ENCODE measurements around the gene SLC45A2. TPM values are rescaled to one million over a fixed set of nuclear protein-coding genes. Genes with fewer than 3 reads are reported as not detected.
"Not testable (repeated sequence)": the region's sequence is repeated elsewhere in the genome, so short reads cannot be mapped to it uniquely, and the experiment has no call there.

Gene SLC45A2
- total RNA-seq, 2 experiments from 2014 or later, result 0.34 TPM; not detected in 1

GRCh38 chr5:34016222-34016621 is 31.7 kb upstream of the SLC45A2 start:
- no peaks in the 10 kb centered on the region for H3K27me3 Mint-ChIP-seq (ENCODE audit: low read depth)
- ChIA-PET CTCF (interaction anchor here (1.4 kb wide), 1 partner anchor 19 kb away, joined by 4 read pairs; no protein-coding TSS in a partner anchor), POLR2A (interaction anchor here (1.3 kb wide), 1 partner anchor 8 kb away, joined by 3 read pairs; the partner anchor contains the start of gene AMACR)
- H3K36me3 Mint-ChIP-seq (ENCODE audit: low read depth), result peaks cover 6% of the 10 kb centered on the region
- no peak overlapping the region for H3K27ac Mint-ChIP-seq
- no peaks in the 10 kb centered on the region for H3K9me3 Mint-ChIP-seq (ENCODE audit: insufficient read depth)
- H3K4me3 Mint-ChIP-seq, result no peak overlapping the region
- no peak for DNase-seq
- ATAC-seq, result no peak
- H3K4me1 Mint-ChIP-seq (ENCODE audit: low read depth), result peaks cover 10% of the 10 kb centered on the region

GRCh38 chr5:34015120-34015822 is 30.8 kb upstream of the SLC45A2 start:
- Mint-ChIP-seq H3K27ac (no peak overlapping the region), H3K4me3 (no peak overlapping the region), H3K36me3 (ENCODE audit: low read depth) (peaks cover 2% of the 10 kb centered on the region), H3K4me1 (ENCODE audit: low read depth) (peaks cover 4% of the 10 kb centered on the region), H3K9me3 (ENCODE audit: insufficient read depth) (no peaks in the 10 kb centered on the region), H3K27me3 (ENCODE audit: low read depth) (no peaks in the 10 kb centered on the region)
- ChIA-PET CTCF (interaction anchor here (0.8 to 1.6 kb wide), 2 partner anchors 18 to 20 kb away, joined by 3 to 9 read pairs; no protein-coding TSS in a partner anchor), POLR2A (no interaction called here)
- no peak for ATAC-seq
- DNase-seq, result no peak

GRCh38 chr5:34014626-34015025 is 30.1 kb upstream of the SLC45A2 start:
- Mint-ChIP-seq H3K36me3 (ENCODE audit: low read depth) (peaks cover 2% of the 10 kb centered on the region), H3K4me3 (no peak overlapping the region), H3K27ac (no peak overlapping the region), H3K4me1 (ENCODE audit: low read depth) (peaks cover 5% of the 10 kb centered on the region), H3K27me3 (ENCODE audit: low read depth) (peaks cover under 1% of the 10 kb centered on the region), H3K9me3 (ENCODE audit: insufficient read depth) (no peaks in the 10 kb centered on the region)
- no peak for ATAC-seq
- DNase-seq, result no peak
- CTCF ChIA-PET, result interaction anchor here (1.6 kb wide), 1 partner anchor 18 kb away, joined by 9 read pairs; no protein-coding TSS in a partner anchor
- POLR2A ChIA-PET, result no interaction called here

- Mint-ChIP-seq H3K36me3 (ENCODE audit: low read depth) (no peaks in the 10 kb centered on the region), H3K9me3 (ENCODE audit: insufficient read depth) (no peaks in the 10 kb centered on the region), H3K4me1 (ENCODE audit: low read depth) (peaks cover 16% of the 10 kb centered on the region), H3K27ac (no peak overlapping the region), H3K27me3 (ENCODE audit: low read depth) (peaks cover 2% of the 10 kb centered on the region), H3K4me3 (no peak overlapping the region)
- ChIA-PET POLR2A (no interaction called here), CTCF (interaction anchor here (1.8 to 4.1 kb wide), 2 partner anchors 9 to 16 kb away, joined by 5 to 18 read pairs; no protein-coding TSS in a partner anchor)
- no peak for ATAC-seq
- no peak for DNase-seq
Measured at GRCh38 chr5:34013547-34013946, 29.1 kb upstream of the SLC45A2 start.

- Mint-ChIP-seq H3K9me3 (ENCODE audit: insufficient read depth) (no peaks in the 10 kb centered on the region), H3K27ac (no peak overlapping the region), H3K4me1 (ENCODE audit: low read depth) (peaks cover 19% of the 10 kb centered on the region), H3K4me3 (no peak overlapping the region), H3K36me3 (ENCODE audit: low read depth) (no peaks in the 10 kb centered on the region), H3K27me3 (ENCODE audit: low read depth) (peaks cover 2% of the 10 kb centered on the region)
- CTCF ChIA-PET, result interaction anchor here (0.5 to 4.1 kb wide), 3 partner anchors 9 to 568 kb away, joined by 3 to 18 read pairs (median 5); no protein-coding TSS in a partner anchor
- no peak for DNase-seq
- POLR2A ChIA-PET, result interaction anchor here (0.7 kb wide), 1 partner anchor 24 kb away, joined by 4 read pairs; no protein-coding TSS in a partner anchor
- no peak for ATAC-seq
Measured at GRCh38 chr5:34012791-34013190, 28.3 kb upstream of the SLC45A2 start.

- Mint-ChIP-seq H3K27ac (no peak overlapping the region), H3K4me3 (no peak overlapping the region), H3K36me3 (ENCODE audit: low read depth) (no peaks in the 10 kb centered on the region), H3K9me3 (ENCODE audit: insufficient read depth) (no peaks in the 10 kb centered on the region), H3K27me3 (ENCODE audit: low read depth) (peaks cover 2% of the 10 kb centered on the region), H3K4me1 (ENCODE audit: low read depth) (peaks cover 26% of the 10 kb centered on the region)
- ChIA-PET POLR2A (no interaction called here), CTCF (interaction anchor here (1.2 to 4.1 kb wide), 3 partner anchors 9 to 14 kb away, joined by 4 to 18 read pairs (median 4); no protein-coding TSS in a partner anchor)
- no peak for ATAC-seq
- DNase-seq, result no peak
Measured at GRCh38 chr5:34011536-34011935, 27.0 kb upstream of the SLC45A2 start.

- H3K4me1 Mint-ChIP-seq (ENCODE audit: low read depth), result peaks cover 32% of the 10 kb centered on the region
- H3K27ac Mint-ChIP-seq; POLR2A ChIA-PET; H3K27me3 Mint-ChIP-seq (ENCODE audit: low read depth); H3K9me3 Mint-ChIP-seq (ENCODE audit: insufficient read depth); H3K36me3 Mint-ChIP-seq (ENCODE audit: low read depth); H3K4me3 Mint-ChIP-seq; DNase-seq; ATAC-seq: not testable (repeated sequence)
- CTCF ChIA-PET, result interaction anchor here (4.1 kb wide), 1 partner anchor 13 kb away, joined by 18 read pairs; no protein-coding TSS in a partner anchor
Measured at GRCh38 chr5:34010146-34010545, 25.7 kb upstream of the SLC45A2 start.

GRCh38 chr5:34009610-34010009 is 25.1 kb upstream of the SLC45A2 start:
- no peak for ATAC-seq
- peaks cover 32% of the 10 kb centered on the region for H3K4me1 Mint-ChIP-seq (ENCODE audit: low read depth)
- no peak overlapping the region for H3K27ac Mint-ChIP-seq
- peaks cover 2% of the 10 kb centered on the region for H3K27me3 Mint-ChIP-seq (ENCODE audit: low read depth)
- H3K4me3 Mint-ChIP-seq, result peak overlapping the region; percentile 4
- no peaks in the 10 kb centered on the region for H3K9me3 Mint-ChIP-seq (ENCODE audit: insufficient read depth)
- no peak for DNase-seq
- ChIA-PET CTCF (no interaction called here), POLR2A (no interaction called here)
- H3K36me3 Mint-ChIP-seq (ENCODE audit: low read depth), result peaks cover 5% of the 10 kb centered on the region

GRCh38 chr5:34008802-34009201 is 24.3 kb upstream of the SLC45A2 start:
- H3K4me3 Mint-ChIP-seq, result peak overlapping the region; percentile 79
- peaks cover 2% of the 10 kb centered on the region for H3K27me3 Mint-ChIP-seq (ENCODE audit: low read depth)
- CTCF ChIA-PET, result interaction anchor here (1.1 to 1.8 kb wide), 4 partner anchors 8 to 36 kb away, joined by 3 to 5 read pairs (median 5); no protein-coding TSS in a partner anchor
- H3K4me1 Mint-ChIP-seq (ENCODE audit: low read depth), result peaks cover 32% of the 10 kb centered on the region
- H3K27ac Mint-ChIP-seq, result peak overlapping the region; percentile 90
- no peaks in the 10 kb centered on the region for H3K9me3 Mint-ChIP-seq (ENCODE audit: insufficient read depth)
- POLR2A ChIA-PET, result interaction anchor here (0.7 to 1.5 kb wide), 4 partner anchors 8 to 1757 kb away, joined by 3 to 14 read pairs (median 4); no protein-coding TSS in a partner anchor
- peaks cover 7% of the 10 kb centered on the region for H3K36me3 Mint-ChIP-seq (ENCODE audit: low read depth)
- no peak for DNase-seq
- ATAC-seq, result no peak

GRCh38 chr5:34007621-34008600 is 23.4 kb upstream of the SLC45A2 start, which contains the start of gene AMACR:
Gene AMACR, minus strand, starts transcription at chr5:34008050. Its CDS starts 31 bp downstream, at chr5:34008019.
- peaks cover 11% of the 10 kb centered on the region for H3K36me3 Mint-ChIP-seq (ENCODE audit: low read depth)
- CTCF ChIA-PET, result interaction anchor here (1.1 to 1.8 kb wide), 4 partner anchors 9 to 37 kb away, joined by 3 to 5 read pairs (median 5); no protein-coding TSS in a partner anchor
- no peaks in the 10 kb centered on the region for H3K9me3 Mint-ChIP-seq (ENCODE audit: insufficient read depth)
- peaks cover 32% of the 10 kb centered on the region for H3K4me1 Mint-ChIP-seq (ENCODE audit: low read depth)
- peak within 1 kb of the TSS; percentile 79 for H3K4me3 Mint-ChIP-seq
- ATAC-seq (peak; percentile 91), DNase-seq (peak; percentile 88)
- H3K27ac Mint-ChIP-seq, result peak within 1 kb of the TSS; percentile 90
- H3K27me3 Mint-ChIP-seq (ENCODE audit: low read depth), result peaks cover 2% of the 10 kb centered on the region
- POLR2A ChIA-PET, result interaction anchor here (0.7 to 1.5 kb wide), 5 partner anchors 9 to 1758 kb away, joined by 3 to 14 read pairs (median 3); no protein-coding TSS in a partner anchor

GRCh38 chr5:34007201-34007620 is 22.7 kb upstream of the SLC45A2 start:
- ChIA-PET CTCF (interaction anchor here (1.8 kb wide), 1 partner anchor 9 kb away, joined by 5 read pairs; no protein-coding TSS in a partner anchor), POLR2A (interaction anchor here (1.5 to 1.9 kb wide), 3 partner anchors 11 to 15 kb away, joined by 4 to 14 read pairs (median 7); no protein-coding TSS in a partner anchor)
- H3K36me3 Mint-ChIP-seq (ENCODE audit: low read depth), result peaks cover 11% of the 10 kb centered on the region
- H3K27me3 Mint-ChIP-seq (ENCODE audit: low read depth), result peaks cover 2% of the 10 kb centered on the region
- ATAC-seq, result no peak
- H3K4me1 Mint-ChIP-seq (ENCODE audit: low read depth), result peaks cover 31% of the 10 kb centered on the region
- H3K4me3 Mint-ChIP-seq, result peak overlapping the region; percentile 79
- no peak for DNase-seq
- no peaks in the 10 kb centered on the region for H3K9me3 Mint-ChIP-seq (ENCODE audit: insufficient read depth)
- H3K27ac Mint-ChIP-seq, result peak overlapping the region; percentile 90
